ENCODE results near the gene EIF2A.

EIF2A gene

DNA sequence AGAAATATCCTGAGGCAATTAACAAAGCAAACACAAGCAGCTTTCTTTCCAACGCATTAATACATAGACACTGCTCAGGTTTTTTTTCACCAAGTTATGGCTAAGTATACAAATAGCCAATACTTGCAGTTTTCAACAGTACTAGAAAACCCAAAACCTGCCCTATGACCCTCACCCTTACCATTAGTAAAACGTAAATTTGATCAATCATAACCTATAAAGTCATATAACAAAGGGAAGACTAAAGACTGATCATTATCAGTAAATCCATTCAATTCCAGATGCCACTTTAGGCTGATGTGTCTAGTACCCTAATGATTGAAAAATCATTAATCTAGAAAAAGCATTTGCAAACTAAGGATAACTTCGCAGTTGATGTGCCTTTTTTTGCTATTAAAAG lies 3.5 kb upstream of the EIF2A start:
- DNase-seq (ENCODE audit: extremely low read depth in 1 of 2, low read depth in 1 of 2): no peak

- no peak for DNase-seq (ENCODE audit: extremely low read depth in 1 of 2, low read depth in 1 of 2)
Measured at GRCh38 chr3:150543531-150543930, 3.1 kb upstream of the EIF2A start.

GRCh38 chr3:150544041-150544440 lies 2.5 kb upstream of the EIF2A start:
- DNase-seq (ENCODE audit: extremely low read depth in 1 of 2, low read depth in 1 of 2): no peak

GRCh38 chr3:150544726-150545125 lies 1.9 kb upstream of the EIF2A start:
- no peak for DNase-seq (ENCODE audit: extremely low read depth in 1 of 2, low read depth in 1 of 2)

GRCh38 chr3:150545419-150546225 lies 965 bp upstream of the EIF2A start:
- peak; percentile 6 to 28 for DNase-seq (ENCODE audit: extremely low read depth in 1 of 2, low read depth in 1 of 2)

- no peak for DNase-seq (ENCODE audit: extremely low read depth in 1 of 2, low read depth in 1 of 2)
Measured at GRCh38 chr3:150547045-150547741, 606 bp downstream of the EIF2A start.

DNA sequence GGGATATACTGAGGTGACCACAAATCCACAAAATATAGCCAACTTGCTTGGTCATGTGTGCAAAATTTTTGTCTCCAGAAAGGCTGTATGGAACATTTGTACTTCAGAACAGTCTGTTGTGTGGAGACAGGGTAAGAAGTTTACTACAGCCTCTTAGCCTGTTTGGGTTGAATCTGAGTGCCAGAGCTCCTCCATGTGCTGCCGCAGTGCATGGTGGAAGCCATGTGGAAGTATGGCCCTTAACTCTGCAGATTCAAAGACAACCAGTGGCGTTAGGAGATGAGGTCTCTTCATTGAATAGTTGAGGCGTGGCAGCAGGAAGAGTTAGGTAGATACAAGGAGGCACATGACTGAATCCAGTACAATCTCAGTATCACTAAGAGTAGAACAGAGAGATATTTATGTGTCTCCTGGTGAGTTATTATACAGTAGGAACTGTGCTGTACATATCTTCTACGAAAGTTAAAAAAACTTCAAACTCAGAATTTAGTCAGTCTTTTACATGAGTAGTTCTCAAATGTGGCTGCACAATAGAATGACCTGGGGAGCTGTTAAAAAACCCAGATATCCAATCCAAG lies 9.4 kb downstream of the EIF2A start:
- DNase-seq (ENCODE audit: extremely low read depth in 1 of 2, low read depth in 1 of 2): no peak

- no peak for DNase-seq (ENCODE audit: extremely low read depth in 1 of 2, low read depth in 1 of 2)
Measured at GRCh38 chr3:150556792-150557191, 10.2 kb downstream of the EIF2A start.

DNA sequence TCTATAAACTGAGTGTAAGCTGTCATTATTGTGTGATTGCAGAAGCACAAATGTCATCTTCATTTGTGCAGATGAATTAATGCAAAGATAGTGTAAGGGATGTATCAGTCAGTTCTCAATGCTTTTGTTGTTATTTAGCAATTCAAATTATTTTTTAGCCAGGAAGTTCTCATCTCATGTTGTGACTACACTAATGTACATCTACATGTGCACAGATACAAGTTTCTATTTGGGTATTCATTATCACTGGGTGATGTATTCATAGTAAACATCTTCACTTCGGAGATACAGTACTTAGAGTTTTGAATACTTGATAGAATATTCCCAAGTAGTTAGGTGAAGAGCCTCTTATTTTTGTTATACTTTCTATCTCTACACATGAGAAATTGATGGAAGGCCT lies 11.1 kb downstream of the EIF2A start:
- no peak for DNase-seq (ENCODE audit: extremely low read depth in 1 of 2, low read depth in 1 of 2)

DNA sequence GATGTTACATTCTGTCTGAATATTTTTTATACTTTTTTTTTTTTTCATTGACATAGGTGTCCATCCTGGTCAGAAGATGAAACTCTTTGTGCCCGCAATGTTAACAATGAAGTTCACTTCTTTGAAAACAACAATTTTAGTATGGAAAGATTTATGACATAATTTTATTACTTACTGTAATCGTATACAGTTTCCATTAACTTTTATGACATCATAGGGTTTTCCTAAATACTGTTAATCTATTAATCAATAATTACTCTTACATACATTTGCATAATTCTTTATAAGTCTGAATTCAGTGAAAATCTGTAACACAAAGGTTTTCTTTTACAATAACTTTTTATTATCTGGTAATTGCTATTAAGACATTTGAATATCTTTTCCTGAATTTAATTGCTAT lies 17.7 kb downstream of the EIF2A start:
- DNase-seq (ENCODE audit: extremely low read depth in 1 of 2, low read depth in 1 of 2): no peak

DNA sequence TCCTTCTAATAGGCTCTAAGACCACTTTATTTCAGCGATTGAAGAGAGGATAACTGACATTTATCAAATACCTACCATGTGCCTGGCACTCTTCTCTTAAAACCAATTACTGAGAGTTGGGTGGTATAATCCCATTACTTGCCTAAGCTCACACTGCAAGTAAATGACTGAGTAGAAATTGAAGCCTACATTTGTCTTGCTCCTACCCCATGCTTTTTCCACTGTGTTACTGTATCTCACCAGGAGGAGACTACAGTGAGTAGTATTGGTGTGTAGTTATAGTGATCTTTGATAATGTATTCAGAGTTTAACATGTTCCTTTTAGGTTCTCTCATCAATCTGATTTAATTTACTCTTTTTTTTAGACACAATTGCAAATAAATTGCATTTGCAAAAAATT lies 20.7 kb downstream of the EIF2A start:
- DNase-seq (ENCODE audit: extremely low read depth in 1 of 2, low read depth in 1 of 2): no peak

DNA sequence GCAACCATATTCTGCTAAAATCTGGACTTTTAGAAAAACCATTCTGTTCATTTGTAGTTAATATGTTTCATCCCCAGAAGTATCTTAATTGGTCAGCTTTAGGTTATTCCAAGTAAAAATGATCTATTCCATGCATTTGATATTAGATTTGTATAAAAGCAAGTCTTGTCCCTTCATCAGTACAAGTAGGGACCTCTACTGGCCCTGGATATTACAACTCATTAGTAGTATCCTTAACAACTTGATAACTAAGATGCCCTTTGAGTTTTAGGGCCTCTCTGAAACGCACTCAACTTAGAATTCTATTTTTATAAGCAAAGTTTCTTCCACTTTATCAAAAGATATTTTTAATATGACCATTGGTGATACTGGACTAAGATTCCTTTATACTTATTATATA lies 31.3 kb downstream of the EIF2A start:
- DNase-seq (ENCODE audit: extremely low read depth in 1 of 2, low read depth in 1 of 2): no peak

DNA sequence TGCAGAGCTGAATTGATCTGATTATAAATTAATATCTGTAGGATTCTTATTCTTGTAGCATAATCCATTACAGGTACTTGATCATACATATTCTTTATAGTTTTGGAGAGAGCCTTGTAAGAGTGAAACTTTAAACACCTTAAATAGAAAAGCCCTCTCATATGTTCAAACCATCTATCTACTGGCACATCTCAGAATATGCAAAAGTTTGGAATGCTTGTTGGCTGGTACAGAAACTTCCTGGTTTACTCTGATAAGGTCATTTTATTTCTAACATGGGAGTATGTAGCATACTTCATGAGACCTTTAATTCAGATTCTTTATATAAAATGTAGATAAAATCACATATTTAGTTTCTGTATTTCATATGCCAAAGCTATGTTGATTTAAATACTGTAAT lies 34.6 kb downstream of the EIF2A start:
- DNase-seq (ENCODE audit: extremely low read depth in 1 of 2, low read depth in 1 of 2): no peak

- DNase-seq (ENCODE audit: extremely low read depth in 1 of 2, low read depth in 1 of 2): no peak
Measured at GRCh38 chr3:150582620-150583019, 36.0 kb downstream of the EIF2A start.

DNA sequence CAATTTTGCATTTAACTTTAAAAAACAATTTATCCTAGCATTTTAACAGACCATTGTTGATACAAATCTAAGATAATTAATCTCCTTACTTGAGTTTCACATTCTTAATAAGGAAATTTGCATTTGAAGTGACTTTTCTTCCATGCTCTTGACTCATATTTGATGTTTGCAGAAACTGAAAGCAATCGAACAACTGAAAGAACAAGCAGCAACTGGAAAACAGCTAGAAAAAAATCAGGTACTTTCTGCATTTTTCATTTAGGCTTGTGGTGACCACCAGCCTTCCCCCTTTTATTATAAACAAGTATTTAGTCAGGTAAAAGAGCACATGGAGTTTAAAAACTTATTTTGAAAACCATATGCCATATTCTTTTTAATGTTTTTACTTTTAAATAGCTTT lies 36.4 kb downstream of the EIF2A start:
- no peak for DNase-seq (ENCODE audit: extremely low read depth in 1 of 2, low read depth in 1 of 2)

- no peak for DNase-seq (ENCODE audit: extremely low read depth in 1 of 2, low read depth in 1 of 2)
Measured at GRCh38 chr3:150588027-150588830, 41.6 kb downstream of the EIF2A start.

- DNase-seq (ENCODE audit: extremely low read depth in 1 of 2, low read depth in 1 of 2): no peak
Measured at GRCh38 chr3:150589759-150590158, 43.2 kb downstream of the EIF2A start.

GRCh38 chr3:150594150-150594549 lies 47.6 kb downstream of the EIF2A start:
- DNase-seq (ENCODE audit: extremely low read depth in 1 of 2, low read depth in 1 of 2): no peak

DNA sequence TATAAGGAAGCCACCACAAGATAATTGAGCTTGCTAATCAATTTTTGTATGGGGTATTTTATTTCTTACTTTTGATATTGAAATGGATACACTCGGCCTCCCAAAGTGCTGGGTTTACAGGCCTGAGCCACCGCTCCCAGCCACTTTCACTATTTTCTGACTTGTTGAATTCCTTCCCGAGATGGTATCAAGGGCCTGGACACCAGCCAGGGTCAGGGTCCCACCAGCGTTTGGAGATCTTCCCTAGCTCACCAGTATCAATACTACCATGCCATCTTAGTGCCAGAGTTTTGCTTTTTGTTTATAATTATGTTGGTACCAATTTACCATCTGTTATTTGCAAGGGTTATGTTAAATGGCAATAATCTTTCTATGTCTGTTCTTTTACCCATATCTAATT lies 51.1 kb downstream of the EIF2A start:
- DNase-seq (ENCODE audit: extremely low read depth in 1 of 2, low read depth in 1 of 2): no peak

DNA sequence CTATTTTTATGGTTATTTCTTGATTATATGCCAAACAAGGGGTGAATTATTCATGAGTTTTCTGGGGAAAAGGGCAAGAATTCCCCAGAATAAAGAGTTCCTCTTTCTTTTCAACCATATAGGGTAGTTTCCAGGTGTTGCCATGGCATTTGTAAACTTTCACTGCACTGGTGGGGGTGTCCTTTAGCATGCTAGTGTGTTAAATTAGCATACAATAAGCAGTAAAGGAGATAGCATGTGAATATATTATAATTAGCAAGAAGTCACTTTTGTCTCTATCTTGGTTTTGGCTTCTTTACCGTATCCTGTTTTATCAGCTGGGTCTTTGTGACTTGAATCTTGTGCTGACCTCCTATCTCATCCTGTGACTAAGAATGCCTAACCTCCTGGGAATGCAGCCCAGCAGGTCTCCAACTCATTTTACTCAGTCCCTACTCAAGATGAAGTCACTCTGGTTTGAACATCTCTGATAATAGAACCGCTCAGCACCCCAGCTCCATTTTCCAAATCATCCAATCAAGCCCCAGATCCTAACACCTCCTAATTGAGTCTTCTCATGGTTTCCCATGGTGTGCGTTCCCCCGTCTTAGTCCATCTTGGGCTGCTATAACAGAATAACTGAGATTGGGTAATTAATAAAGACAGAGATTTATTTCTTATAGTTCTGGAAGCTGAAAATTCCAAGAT lies 53.2 kb downstream of the EIF2A start:
- no peak for DNase-seq (ENCODE audit: extremely low read depth in 1 of 2, low read depth in 1 of 2)
